Fibroblast of villous mesenchyme (primary cell): ENCODE results near the gene PHF23. TPM values are rescaled to one million over a fixed set of nuclear protein-coding genes. Genes with fewer than 3 reads are reported as not detected.

ENCODE experiments used
- DNase-seq: peaks from one replicate; pipeline ENCODE4 v3.0.0-alpha.2; 2010; ENCODE audit warnings: low read depth
- H3K4me3 ChIP-seq: 2 replicates; pipeline ENCODE4 v1.5.1; 2011; ENCODE audit warnings: low read depth, mild to moderate bottlenecking, low read length
- CTCF ChIP-seq: IDR thresholded peaks from 2 replicates; pipeline ENCODE4 v1.5.1; 2012; ENCODE audit warnings: low read depth, mild to moderate bottlenecking, low read length; ENCODE audit not compliant: insufficient read depth
- total RNA-seq: library from RNA; depleted of rRNA; stranded (reverse); fragments of >200 nt; gene quantifications from 2 replicates; pipeline ENCODE4 v1.2.3, GENCODE V29; 2012

The PHF23 gene
- total RNA-seq, 1 donor = 51.8 TPM

GRCh38 chr17:7237761-7238419 is 1.4 kb downstream of the PHF23 start:
- H3K4me3 ChIP-seq = peak overlapping the region; percentile 99
- peak; percentile 67 for DNase-seq
- no peak for TF ChIP-seq CTCF

GRCh38 chr17:7237266-7237760 is 1.9 kb downstream of the PHF23 start:
- no peak for TF ChIP-seq CTCF
- DNase-seq = no peak

GRCh38 chr17:7236808-7237207 is 2.4 kb downstream of the PHF23 start:
- no peak for TF ChIP-seq CTCF
- no peak for DNase-seq
- H3K4me3 ChIP-seq = peak overlapping the region; percentile 99

More at GRCh38 chr17:7237266-7237760, 1.9 kb downstream of the PHF23 start:
- H3K4me3 ChIP-seq = peak overlapping the region; percentile 99

GRCh38 chr17:7235693-7236665 is 3.3 kb downstream of the PHF23 start:
- no peak for DNase-seq
- TF ChIP-seq CTCF = no peak
- H3K4me3 ChIP-seq = no peak overlapping the region

GRCh38 chr17:7234083-7234951 is 4.9 kb downstream of the PHF23 start, which contains the start of gene DVL2:
Gene DVL2, minus strand, starts transcription at chr17:7234517. Its CDS starts 255 bp downstream, at chr17:7234262.
- TF ChIP-seq CTCF = no peak
- peak within 1 kb of the TSS; percentile 78 for H3K4me3 ChIP-seq
- peak; percentile 96 for DNase-seq

- no peak for DNase-seq
- no peak for TF ChIP-seq CTCF
- peak overlapping the region; percentile 78 for H3K4me3 ChIP-seq
Measured at GRCh38 chr17:7233701-7234082, 5.6 kb downstream of the PHF23 start.
